SK-N-SH treated with all-trans-retinoic acid at 6 μM for 48 hours (cell line): ENCODE results near the gene PARD3.

Experiments used
- ATAC-seq: fragments of 200-7000 bp; cut with Tn5 transposase; 3 replicates; pipeline ENCODE4 v1.9.1; 2020; ENCODE audit warnings: mild to moderate bottlenecking, moderate library complexity
- BACH2 ChIP-seq: fragments of 250-450 bp; sonication (Bioruptor Pico); IDR thresholded peaks from 2 replicates; pipeline ENCODE4 v1.9.0; 2021; ENCODE audit warnings: mild to moderate bottlenecking, borderline replicate concordance
- CREB5 ChIP-seq: fragments of 250-450 bp; sonication (Bioruptor Pico); IDR thresholded peaks from 2 replicates; pipeline ENCODE4 v1.5.1; 2020; ENCODE audit warnings: low read depth, mild to moderate bottlenecking, moderate library complexity
- CSDC2 ChIP-seq: fragments of 250-450 bp; sonication (Bioruptor Pico); IDR thresholded peaks from 2 replicates; pipeline ENCODE4 v1.5.0; 2020; ENCODE audit warnings: mild to moderate bottlenecking, moderate library complexity
- CSRNP3 ChIP-seq: fragments of 250-450 bp; sonication (Bioruptor Pico); IDR thresholded peaks from 2 replicates; pipeline ENCODE4 v1.5.1; 2021; ENCODE audit warnings: mild to moderate bottlenecking, moderate library complexity
- ESRRG ChIP-seq: fragments of 250-450 bp; sonication (Bioruptor Pico); IDR thresholded peaks from 2 replicates; pipeline ENCODE4 v1.6.1; 2021; ENCODE audit warnings: mild to moderate bottlenecking
- GLIS3 ChIP-seq: fragments of 250-450 bp; sonication (Bioruptor Pico); IDR thresholded peaks from 2 replicates; pipeline ENCODE4 v1.5.0; 2020; ENCODE audit warnings: mild to moderate bottlenecking, moderate library complexity
- ISL1 ChIP-seq: fragments of 250-450 bp; sonication (Bioruptor Pico); IDR thresholded peaks from 2 replicates; pipeline ENCODE4 v2.1.2; 2022; ENCODE audit warnings: mild to moderate bottlenecking, moderate library complexity
- OSR1 ChIP-seq: fragments of 250-450 bp; sonication (Bioruptor Pico); IDR thresholded peaks from 2 replicates; pipeline ENCODE4 v1.8.0; 2022; ENCODE audit warnings: moderate library complexity, mild to moderate bottlenecking, inconsistent platforms
- PATZ1 ChIP-seq: fragments of 250-450 bp; sonication (Bioruptor Pico); IDR thresholded peaks from 2 replicates; pipeline ENCODE4 v1.8.0; 2020; ENCODE audit warnings: mild to moderate bottlenecking, moderate library complexity, borderline replicate concordance
- POU6F1 ChIP-seq: fragments of 250-450 bp; sonication (Bioruptor Pico); IDR thresholded peaks from 2 replicates; pipeline ENCODE4 v1.8.0; 2021; ENCODE audit warnings: low read depth, mild to moderate bottlenecking, moderate library complexity, borderline replicate concordance
- PPARA ChIP-seq: fragments of 250-450 bp; sonication (Bioruptor Pico); IDR thresholded peaks from 2 replicates; pipeline ENCODE4 v1.5.0; 2020; ENCODE audit warnings: mild to moderate bottlenecking, borderline replicate concordance
- RARB ChIP-seq: fragments of 250-450 bp; sonication (Bioruptor Pico); IDR thresholded peaks from 2 replicates; pipeline ENCODE4 v1.8.0; 2021; ENCODE audit warnings: mild to moderate bottlenecking, moderate library complexity
- SNAI2 ChIP-seq: fragments of 250-450 bp; sonication (Bioruptor Pico); IDR thresholded peaks from 2 replicates; pipeline ENCODE4 v1.5.0; 2020; ENCODE audit warnings: mild to moderate bottlenecking, moderate library complexity
- TCF4 ChIP-seq: fragments of 250-450 bp; sonication (Bioruptor Pico); IDR thresholded peaks from 2 replicates; pipeline ENCODE4 v1.8.0; 2021; ENCODE audit warnings: mild to moderate bottlenecking, moderate library complexity, borderline replicate concordance
- TOX ChIP-seq: fragments of 250-450 bp; sonication (Bioruptor Pico); IDR thresholded peaks from 2 replicates; pipeline ENCODE4 v1.8.0; 2021; ENCODE audit warnings: mild to moderate bottlenecking, moderate library complexity, borderline replicate concordance
- TSHZ2 ChIP-seq: fragments of 250-450 bp; sonication (Bioruptor Pico); IDR thresholded peaks from 2 replicates; pipeline ENCODE4 v1.5.0; 2020; ENCODE audit warnings: mild to moderate bottlenecking, moderate library complexity
- ZC3H10 ChIP-seq: fragments of 250-450 bp; sonication (Bioruptor Pico); IDR thresholded peaks from 2 replicates; pipeline ENCODE4 v1.5.1; 2021; ENCODE audit warnings: mild to moderate bottlenecking, moderate library complexity
- ZFP3 ChIP-seq: fragments of 250-450 bp; sonication (Bioruptor Pico); IDR thresholded peaks from 2 replicates; pipeline ENCODE4 v1.5.0; 2020; ENCODE audit warnings: mild to moderate bottlenecking, moderate library complexity
- ZFP30 ChIP-seq: fragments of 450-650 bp; formaldehyde crosslinking; IDR thresholded peaks from 2 replicates; pipeline ENCODE4 v1.5.0; 2022; ENCODE audit warnings: mild to moderate bottlenecking, moderate library complexity
- ZNF565 ChIP-seq: fragments of 450-650 bp; formaldehyde crosslinking; conservative IDR thresholded peaks from 2 replicates; pipeline ENCODE4 v1.5.0; 2020; ENCODE audit warnings: low read depth, mild to moderate bottlenecking, moderate library complexity
- ZNF8 ChIP-seq: fragments of 450-650 bp; formaldehyde crosslinking; IDR thresholded peaks from 2 replicates; pipeline ENCODE4 v1.5.0; 2020; ENCODE audit warnings: mild to moderate bottlenecking, moderate library complexity

The PARD3 gene

GRCh38 chr10:34593374-34593890 is 221.7 kb downstream of the PARD3 start:
- ATAC-seq = no peak
- no peak for TF ChIP-seq PATZ1
- TF ChIP-seq ISL1 (CRISPR knock-in tag) = peak; percentile 50; the same call in 1 of the 2 replicates

GRCh38 chr10:34590793-34591192 is 224.3 kb downstream of the PARD3 start:
- ATAC-seq = no peak
- no peak for TF ChIP-seq CSRNP3 (CRISPR knock-in tag)
- no peak for TF ChIP-seq CREB5
- no peak for TF ChIP-seq ZFP3 (CRISPR knock-in tag)
- no peak for TF ChIP-seq PATZ1
- no peak for TF ChIP-seq OSR1
- no peak for TF ChIP-seq POU6F1 (CRISPR knock-in tag)
- no peak for TF ChIP-seq ISL1 (CRISPR knock-in tag)
- no peak for TF ChIP-seq GLIS3 (CRISPR knock-in tag)
- TF ChIP-seq ZC3H10 (CRISPR knock-in tag) = no peak
- no peak for TF ChIP-seq CSDC2 (CRISPR knock-in tag)
- no peak for TF ChIP-seq TSHZ2 (CRISPR knock-in tag)
- no peak for TF ChIP-seq ZFP30 (CRISPR knock-in tag)
- no peak for TF ChIP-seq BACH2 (CRISPR knock-in tag)
- TF ChIP-seq RARB (CRISPR knock-in tag) = no peak
- no peak for TF ChIP-seq ESRRG
- no peak for TF ChIP-seq PPARA
- no peak for TF ChIP-seq ZNF8 (CRISPR knock-in tag)
- TF ChIP-seq, all 23 proteins: peak for 0

GRCh38 chr10:34589275-34589674 is 225.8 kb downstream of the PARD3 start:
- TF ChIP-seq TCF4 (no peak), ZFP3 (CRISPR knock-in tag) (no peak), ZNF565 (no peak)
- ATAC-seq = no peak

- ATAC-seq = no peak
- no peak for TF ChIP-seq ZNF8 (CRISPR knock-in tag)
- TF ChIP-seq CSDC2 (CRISPR knock-in tag) = no peak
- no peak for TF ChIP-seq POU6F1 (CRISPR knock-in tag)
- no peak for TF ChIP-seq SNAI2
- no peak for TF ChIP-seq TOX (CRISPR knock-in tag)
- TF ChIP-seq, all 23 proteins: peak for 0
Measured at GRCh38 chr10:34587680-34588019, 227.4 kb downstream of the PARD3 start.
